GM10266 (cell line): ENCODE measurements around the gene SORCS2.

ENCODE experiments used
- DNase-seq: peaks from one replicate; pipeline ENCODE4 v3.0.0; 2012; ENCODE audit errors: extremely low spot score
- TF ChIP-seq, protein P1 (sequence below): IDR thresholded peaks from 2 replicates; pipeline ENCODE4 v1.5.1; 2012; ENCODE audit warnings: mild to moderate bottlenecking, low read depth; ENCODE audit not compliant: control insufficient read depth, insufficient read depth; ENCODE audit errors: missing control alignments

SORCS2 gene

GRCh38 chr4:7786040-7786439, 593.7 kb downstream of the SORCS2 start:
- TF ChIP-seq, protein P1, sequence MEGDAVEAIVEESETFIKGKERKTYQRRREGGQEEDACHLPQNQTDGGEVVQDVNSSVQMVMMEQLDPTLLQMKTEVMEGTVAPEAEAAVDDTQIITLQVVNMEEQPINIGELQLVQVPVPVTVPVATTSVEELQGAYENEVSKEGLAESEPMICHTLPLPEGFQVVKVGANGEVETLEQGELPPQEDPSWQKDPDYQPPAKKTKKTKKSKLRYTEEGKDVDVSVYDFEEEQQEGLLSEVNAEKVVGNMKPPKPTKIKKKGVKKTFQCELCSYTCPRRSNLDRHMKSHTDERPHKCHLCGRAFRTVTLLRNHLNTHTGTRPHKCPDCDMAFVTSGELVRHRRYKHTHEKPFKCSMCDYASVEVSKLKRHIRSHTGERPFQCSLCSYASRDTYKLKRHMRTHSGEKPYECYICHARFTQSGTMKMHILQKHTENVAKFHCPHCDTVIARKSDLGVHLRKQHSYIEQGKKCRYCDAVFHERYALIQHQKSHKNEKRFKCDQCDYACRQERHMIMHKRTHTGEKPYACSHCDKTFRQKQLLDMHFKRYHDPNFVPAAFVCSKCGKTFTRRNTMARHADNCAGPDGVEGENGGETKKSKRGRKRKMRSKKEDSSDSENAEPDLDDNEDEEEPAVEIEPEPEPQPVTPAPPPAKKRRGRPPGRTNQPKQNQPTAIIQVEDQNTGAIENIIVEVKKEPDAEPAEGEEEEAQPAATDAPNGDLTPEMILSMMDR = no peak
- no peak for DNase-seq

GRCh38 chr4:7786517-7786916, 594.2 kb downstream of the SORCS2 start:
- TF ChIP-seq, protein P1 = no peak
- DNase-seq = no peak

- TF ChIP-seq, protein P1 = no peak
- no peak for DNase-seq
These were observed 594.7 kb downstream of the SORCS2 start for GRCh38 chr4:7787067-7787466.

GRCh38 chr4:7787681-7788141, 595.4 kb downstream of the SORCS2 start:
- TF ChIP-seq, protein P1 = no peak

DNA sequence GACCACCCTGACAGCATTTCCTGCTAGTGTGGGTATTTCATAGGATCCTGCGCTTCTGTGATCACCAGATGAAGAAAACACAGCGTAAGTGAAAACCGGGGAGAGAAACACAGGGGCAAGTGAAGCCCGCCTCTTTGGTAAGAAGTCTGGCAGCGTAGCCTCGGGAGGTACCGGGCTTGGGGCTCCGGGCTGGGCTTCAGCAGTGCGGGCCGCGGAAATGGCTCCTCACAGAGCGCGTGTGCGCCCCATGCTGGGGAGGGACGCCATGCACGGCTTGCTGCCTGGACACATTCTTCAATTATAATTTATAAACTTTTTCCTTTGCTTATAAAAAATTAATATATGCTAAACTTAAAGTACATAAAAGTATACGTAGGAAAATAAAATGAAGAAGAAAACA, 595.9 kb downstream of the SORCS2 start:
- DNase-seq = no peak
- TF ChIP-seq, protein P1 = no peak

More at GRCh38 chr4:7787681-7788141, 595.4 kb downstream of the SORCS2 start:
- DNase-seq = no peak

DNA sequence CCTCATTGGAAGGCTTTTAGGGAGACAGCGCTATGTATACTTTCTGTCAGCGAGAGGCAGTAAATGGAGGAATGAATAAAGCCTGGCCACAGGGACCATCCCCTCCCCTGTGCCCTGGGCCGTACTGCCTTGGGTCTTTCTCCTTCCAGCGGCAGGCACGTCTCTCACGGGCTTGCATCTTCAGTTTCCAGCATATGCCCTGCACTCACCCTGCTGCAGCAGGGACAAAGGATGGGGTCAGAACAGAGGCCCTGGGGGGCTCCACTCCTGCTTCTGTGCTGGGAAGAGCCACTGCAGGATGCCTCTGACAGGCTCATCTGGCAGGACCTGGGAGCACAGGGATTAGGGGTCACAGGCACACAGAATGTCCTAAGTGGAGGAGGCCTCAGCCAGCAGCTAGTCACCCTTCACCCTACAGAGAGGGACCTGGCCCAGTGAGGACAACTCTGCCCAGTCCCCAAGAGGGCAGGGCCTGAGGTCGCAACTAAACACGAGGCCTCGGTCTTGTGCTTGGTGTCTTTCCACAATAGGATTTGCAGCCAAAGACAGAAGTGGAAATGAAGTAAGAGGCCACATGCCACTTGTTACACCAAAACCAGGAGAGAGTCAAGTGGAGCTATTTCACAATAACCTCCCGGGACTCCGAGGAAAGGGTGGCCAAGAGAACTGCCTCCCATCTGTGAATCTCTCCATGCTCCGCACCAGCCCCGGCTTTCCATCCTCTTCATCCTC, 596.5 kb downstream of the SORCS2 start:
- DNase-seq = no peak
- TF ChIP-seq, protein P1 = no peak

- TF ChIP-seq, protein P1 = no peak
- no peak for DNase-seq
These were observed 597.7 kb downstream of the SORCS2 start for GRCh38 chr4:7790023-7790422.
